Psoas muscle (tissue), 8 donors: ENCODE data around the gene MAST4. TPM values are rescaled to one million over a fixed set of nuclear protein-coding genes. Genes with fewer than 3 reads are reported as not detected.
A peak's percentile ranks its signal among the peaks of the same experiment; 100 is the strongest.

Experiments used
- ATAC-seq, 4 donors: fragments of 200-7000 bp; cut with Tn5 transposase; one replicate each; pipeline ENCODE4 v1.9.1; 2020; ENCODE audit warnings: moderate library complexity in 3 of 4, mild to moderate bottlenecking in 2 of 4
- DNase-seq, 2 donors: peaks; one replicate each; pipeline ENCODE4 v3.0.0-alpha.2; 2020
- H3K27ac ChIP-seq: fragments of 200-600 bp; one replicate; pipeline ENCODE4 v1.8.0; 2022
- H3K27me3 ChIP-seq, 3 donors: fragments of 200-600 bp in 1 of 3; one replicate each; pipeline versions ENCODE4 v1.6.1 to v1.8.0; 2013 to 2022; ENCODE audit warnings: low read length in 2 of 3, mild to moderate bottlenecking in 2 of 3, moderate library complexity in 1 of 3; ENCODE audit not compliant: insufficient read depth in 3 of 3
- H3K36me3 ChIP-seq, 2 donors: fragments of 200-600 bp in 1 of 2; one replicate each; pipeline versions ENCODE4 v1.6.1 to v1.8.0; 2013 to 2022; ENCODE audit warnings: low read depth in 1 of 2, mild to moderate bottlenecking in 1 of 2, moderate library complexity in 1 of 2; ENCODE audit not compliant: insufficient read depth in 1 of 2
- H3K4me1 ChIP-seq: fragments of 200-600 bp; one replicate; pipeline ENCODE4 v1.8.0; 2022
- H3K4me3 ChIP-seq: fragments of 200-600 bp; one replicate; pipeline ENCODE4 v1.8.0; 2022; ENCODE audit warnings: mild to moderate bottlenecking
- H3K9me3 ChIP-seq: fragments of 200-600 bp; one replicate; pipeline ENCODE4 v1.8.0; 2022
- CTCF ChIP-seq: fragments of 200-600 bp; IDR thresholded peaks from one replicate; pipeline ENCODE4 v1.8.0; 2022; ENCODE audit warnings: antibody characterized with exemption
- WGBS, 3 donors: extraction: QIAGEN DNeasy Blood & Tissue Kit; methylation state at CpG; one replicate each; pipeline versions ENCODE4 v1.1.6 to v1.1.7; 2013; 5-methylcytosine and 5-hydroxymethylcytosine counted together
- intact Hi-C, 2 donors: fragments of 100-400 bp; cut with DNase I; formaldehyde crosslinking; loops; one replicate each; pipeline versions ENCODE4 v1.11.0 to v1.14.2; 2022
- polyA plus RNA-seq, 3 donors: library from polyadenylated mRNA; stranded (reverse); fragments of 200-250 nt; gene quantifications; one replicate each; pipeline ENCODE4 v1.2.3, GENCODE V29; 2013
- total RNA-seq, 4 donors: library from RNA; stranded (reverse); fragmentation: NEBNext Ultra II Directional in 2 of 4; extraction: Animal tissue kit (Norgen Biotek cat#: 25700) in 2 of 4; gene quantifications; one replicate each; pipeline versions ENCODE4 v1.2.1 to v1.2.4, GENCODE V29; 2021 to 2023
- donor health status: healthy with polysubstance abuse.
- donor health status: DM: no; HTN: no; CAD: no; lungs with moderate emphysema.
- donor health status: Bipolar disorder and iron deficiency.
- donor health status: healthy.
- donor health status: DM: yes; HTN: yes; CAD: no.
- donor health status: DM: no; HTN: no; CAD: no.
- donor health status: DM: no; HTN: no; CAD: no.
- donor health status: DM: yes; HTN: yes; CAD: no.

The MAST4 gene
- total and polyA plus RNA-seq, 7 donors: 3.2 to 123 (median 12.1) TPM

DNA sequence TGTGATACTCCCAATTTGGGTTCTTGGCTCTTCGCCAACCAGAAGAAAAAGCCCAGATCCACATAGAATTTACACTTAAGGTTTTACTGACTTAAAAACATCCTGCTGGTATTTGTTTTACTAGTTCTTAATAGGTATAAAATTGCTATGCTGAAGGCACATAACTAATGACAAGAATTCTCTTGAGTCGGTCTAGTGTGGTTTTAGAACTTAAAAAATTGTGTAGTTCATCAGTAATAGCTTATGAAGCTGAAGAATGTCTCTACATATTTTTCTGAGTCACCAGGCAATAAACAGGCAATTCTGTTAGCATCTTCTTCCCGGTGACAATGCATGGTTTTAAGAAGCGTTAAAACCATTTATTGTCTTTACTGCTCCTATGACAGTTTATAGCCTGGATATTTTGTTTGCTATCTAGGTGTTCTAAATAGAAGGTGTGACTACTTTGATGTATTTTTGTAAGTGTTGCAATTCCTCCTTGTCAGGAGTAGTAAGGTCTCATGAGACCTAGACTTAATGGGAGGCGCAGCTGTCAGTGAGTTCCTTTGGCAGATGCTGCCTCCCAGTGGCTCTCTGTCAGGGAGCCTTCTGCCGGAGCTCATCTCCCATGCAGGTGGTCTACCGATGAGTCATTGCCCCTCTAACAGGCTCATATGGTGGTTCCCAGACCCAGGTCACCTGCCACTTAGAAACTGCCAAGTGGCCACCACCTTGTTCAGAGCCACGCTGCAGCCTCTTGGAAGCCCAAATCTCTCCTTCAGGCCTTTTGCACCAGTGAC lies 173.8 kb downstream of the MAST4 start:
- intact Hi-C loops: no loop called here
- peak; percentile 16 for TF ChIP-seq CTCF
- no peaks in the 10 kb centered on the region for H3K9me3 ChIP-seq
- 40 to 41% (median 41%) methylated on average over 8 of the region's 8 CpGs for WGBS, 3 donors
- no peaks in the 10 kb centered on the region for H3K4me1 ChIP-seq
- peak in 2 of 4 donors; percentile 41 to 67 for ATAC-seq
- H3K4me3 ChIP-seq: no peak overlapping the region
- no peaks in the 10 kb centered on the region for H3K27me3 ChIP-seq
- H3K27ac ChIP-seq: no peak overlapping the region
- H3K36me3 ChIP-seq: no peaks in the 10 kb centered on the region
- no peak for DNase-seq

DNA sequence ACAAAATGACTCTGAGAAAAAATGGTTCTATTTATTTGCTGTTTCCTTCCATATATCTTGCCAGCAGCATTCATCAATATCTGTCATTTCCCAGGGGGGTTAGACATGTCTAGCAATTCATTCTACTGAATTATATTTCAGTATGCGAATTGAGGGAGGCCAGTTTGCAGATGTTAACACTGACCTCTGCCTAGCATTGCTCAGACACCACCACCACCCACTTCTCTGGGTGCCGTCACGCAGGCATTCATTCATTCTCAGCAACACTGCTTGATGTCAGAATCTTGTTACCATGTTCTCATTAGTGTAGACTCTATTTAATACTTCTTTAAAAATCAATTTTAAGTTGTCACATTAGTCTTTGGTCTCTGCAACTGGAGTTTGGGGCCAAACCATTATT lies 181.7 kb downstream of the MAST4 start:
- no peak for TF ChIP-seq CTCF
- Histone ChIP-seq H3K4me1 (no peaks in the 10 kb centered on the region), H3K36me3 (no peaks in the 10 kb centered on the region), H3K27me3 (peaks cover 0 to 3% (median 0%) of the 10 kb centered on the region in 3 donors), H3K27ac (no peak overlapping the region), H3K4me3 (no peak overlapping the region), H3K9me3 (no peaks in the 10 kb centered on the region)
- ATAC-seq (no peak), DNase-seq (no peak)
- intact Hi-C loops: no loop called here
- WGBS, 3 donors: 76 to 80% (median 79%) methylated on average over 3 of the region's 3 CpGs

DNA sequence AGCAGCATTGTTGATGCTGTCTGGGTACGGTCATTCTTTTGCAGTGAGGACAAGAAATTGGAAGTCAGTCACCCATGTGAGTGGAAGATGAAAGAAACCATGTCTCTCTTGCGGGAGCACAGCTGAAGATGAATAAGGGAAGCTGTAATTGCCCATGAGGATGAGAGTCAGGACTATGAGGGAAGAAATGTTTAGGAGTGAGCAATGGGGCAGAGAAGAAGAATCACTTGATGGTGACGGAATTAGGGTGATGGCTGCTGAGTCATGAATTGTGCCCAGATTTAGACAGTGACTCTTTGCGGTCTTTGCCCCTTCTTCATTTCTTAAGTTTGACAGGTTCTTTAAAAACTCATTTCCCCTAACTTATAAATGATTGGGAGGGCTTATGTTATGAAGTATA lies 183.3 kb downstream of the MAST4 start:
- Histone ChIP-seq H3K36me3 (no peaks in the 10 kb centered on the region), H3K9me3 (no peaks in the 10 kb centered on the region), H3K4me1 (no peaks in the 10 kb centered on the region), H3K27me3 (peaks cover 0 to 3% (median 0%) of the 10 kb centered on the region in 3 donors), H3K4me3 (no peak overlapping the region), H3K27ac (no peak overlapping the region)
- 90 to 95% (median 91%) methylated on average over 4 of the region's 4 CpGs for WGBS, 3 donors
- TF ChIP-seq CTCF: no peak
- ATAC-seq: no peak
- DNase-seq: no peak
- intact Hi-C loops: no loop called here

- DNase-seq (no peak), ATAC-seq (no peak)
- Histone ChIP-seq H3K9me3 (no peaks in the 10 kb centered on the region), H3K36me3 (no peaks in the 10 kb centered on the region), H3K4me3 (no peak overlapping the region), H3K27me3 (no peaks in the 10 kb centered on the region), H3K4me1 (no peaks in the 10 kb centered on the region), H3K27ac (no peak overlapping the region)
- 86 to 89% (median 86%) methylated on average over 17 of the region's 17 CpGs for WGBS, 3 donors
- no peak for TF ChIP-seq CTCF
- intact Hi-C loops: no loop called here
Measured at GRCh38 chr5:66788556-66788955, 192.4 kb downstream of the MAST4 start.

GRCh38 chr5:66789434-66789833 lies 193.2 kb downstream of the MAST4 start:
- Histone ChIP-seq H3K27ac (no peak overlapping the region), H3K27me3 (peaks cover 0 to 3% (median 0%) of the 10 kb centered on the region in 3 donors), H3K9me3 (no peaks in the 10 kb centered on the region), H3K4me3 (no peak overlapping the region), H3K36me3 (no peaks in the 10 kb centered on the region), H3K4me1 (no peaks in the 10 kb centered on the region)
- no peak for ATAC-seq
- TF ChIP-seq CTCF: no peak
- 84 to 91% (median 86%) methylated on average over 3 of the region's 3 CpGs for WGBS, 3 donors
- DNase-seq: no peak
- intact Hi-C loops: no loop called here
